ENCODE data around the gene POGZ.

DNA sequence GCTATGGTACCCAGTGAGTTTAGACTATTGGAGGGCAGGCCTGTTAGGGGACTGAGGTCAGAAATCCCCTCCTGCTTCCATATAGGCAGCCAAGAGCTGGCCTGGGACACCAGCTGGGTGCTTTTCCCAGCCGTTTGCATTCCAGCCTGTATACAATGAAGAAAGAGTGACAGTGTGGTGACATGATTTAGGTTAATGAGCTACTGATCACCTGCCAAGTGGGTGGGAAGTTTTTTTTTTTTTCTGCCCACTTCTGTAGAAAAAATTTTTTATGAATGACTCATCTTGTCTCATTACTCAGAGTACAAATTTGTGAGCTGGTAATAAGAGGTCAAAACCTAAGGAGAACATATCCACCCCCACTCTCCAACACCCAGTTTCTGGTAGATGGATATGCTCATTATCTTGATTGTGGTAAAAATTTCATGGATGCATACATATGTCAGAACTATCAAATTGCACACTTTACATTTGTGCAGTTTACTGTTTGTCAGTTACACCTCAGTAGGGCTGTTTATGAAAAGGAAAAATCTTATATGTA, 35.5 kb upstream of the POGZ start:
- TF ChIP-seq, protein P1, sequence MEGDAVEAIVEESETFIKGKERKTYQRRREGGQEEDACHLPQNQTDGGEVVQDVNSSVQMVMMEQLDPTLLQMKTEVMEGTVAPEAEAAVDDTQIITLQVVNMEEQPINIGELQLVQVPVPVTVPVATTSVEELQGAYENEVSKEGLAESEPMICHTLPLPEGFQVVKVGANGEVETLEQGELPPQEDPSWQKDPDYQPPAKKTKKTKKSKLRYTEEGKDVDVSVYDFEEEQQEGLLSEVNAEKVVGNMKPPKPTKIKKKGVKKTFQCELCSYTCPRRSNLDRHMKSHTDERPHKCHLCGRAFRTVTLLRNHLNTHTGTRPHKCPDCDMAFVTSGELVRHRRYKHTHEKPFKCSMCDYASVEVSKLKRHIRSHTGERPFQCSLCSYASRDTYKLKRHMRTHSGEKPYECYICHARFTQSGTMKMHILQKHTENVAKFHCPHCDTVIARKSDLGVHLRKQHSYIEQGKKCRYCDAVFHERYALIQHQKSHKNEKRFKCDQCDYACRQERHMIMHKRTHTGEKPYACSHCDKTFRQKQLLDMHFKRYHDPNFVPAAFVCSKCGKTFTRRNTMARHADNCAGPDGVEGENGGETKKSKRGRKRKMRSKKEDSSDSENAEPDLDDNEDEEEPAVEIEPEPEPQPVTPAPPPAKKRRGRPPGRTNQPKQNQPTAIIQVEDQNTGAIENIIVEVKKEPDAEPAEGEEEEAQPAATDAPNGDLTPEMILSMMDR (IDR thresholded peaks at IDR 0.05): no peak
- TF ChIP-seq POLR2A (IDR thresholded peaks at IDR 0.05): no peak
